Measurements from ENCODE around the gene MCFD2.

DNA sequence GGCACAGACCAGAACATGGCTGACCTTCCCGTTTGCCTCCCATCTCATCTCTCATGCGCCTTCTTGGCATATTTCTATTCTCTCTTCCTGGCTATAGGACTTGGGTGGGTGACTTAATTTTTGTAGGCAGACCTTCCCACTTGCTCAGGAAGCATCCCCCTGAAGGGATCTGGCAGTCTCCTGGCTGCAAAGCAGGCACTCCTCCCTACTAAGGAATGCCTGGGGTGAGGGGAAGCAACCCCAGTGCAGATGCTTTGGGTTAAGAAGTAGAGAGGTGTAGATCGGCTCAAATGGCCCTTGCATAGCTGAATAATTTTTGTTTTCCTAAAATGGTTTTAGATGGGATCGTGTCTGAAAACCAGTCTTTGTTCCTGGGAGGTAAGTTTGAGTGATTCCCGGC is 17.6 kb downstream of the MCFD2 start:
- TF ChIP-seq, protein P1, sequence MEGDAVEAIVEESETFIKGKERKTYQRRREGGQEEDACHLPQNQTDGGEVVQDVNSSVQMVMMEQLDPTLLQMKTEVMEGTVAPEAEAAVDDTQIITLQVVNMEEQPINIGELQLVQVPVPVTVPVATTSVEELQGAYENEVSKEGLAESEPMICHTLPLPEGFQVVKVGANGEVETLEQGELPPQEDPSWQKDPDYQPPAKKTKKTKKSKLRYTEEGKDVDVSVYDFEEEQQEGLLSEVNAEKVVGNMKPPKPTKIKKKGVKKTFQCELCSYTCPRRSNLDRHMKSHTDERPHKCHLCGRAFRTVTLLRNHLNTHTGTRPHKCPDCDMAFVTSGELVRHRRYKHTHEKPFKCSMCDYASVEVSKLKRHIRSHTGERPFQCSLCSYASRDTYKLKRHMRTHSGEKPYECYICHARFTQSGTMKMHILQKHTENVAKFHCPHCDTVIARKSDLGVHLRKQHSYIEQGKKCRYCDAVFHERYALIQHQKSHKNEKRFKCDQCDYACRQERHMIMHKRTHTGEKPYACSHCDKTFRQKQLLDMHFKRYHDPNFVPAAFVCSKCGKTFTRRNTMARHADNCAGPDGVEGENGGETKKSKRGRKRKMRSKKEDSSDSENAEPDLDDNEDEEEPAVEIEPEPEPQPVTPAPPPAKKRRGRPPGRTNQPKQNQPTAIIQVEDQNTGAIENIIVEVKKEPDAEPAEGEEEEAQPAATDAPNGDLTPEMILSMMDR (IDR thresholded peaks at IDR 0.05 in 8 of 11, conservative IDR thresholded peaks at IDR 0.05 in 3 of 11): no peak
- no peak for TF ChIP-seq POLR2A (IDR thresholded peaks at IDR 0.05)
- no peak for TF ChIP-seq POLR2AphosphoS5 (IDR thresholded peaks at IDR 0.05)
